GM12874 (cell line): ENCODE data around the gene CES1.

Experiments
- CTCF ChIP-seq: IDR thresholded peaks from 2 replicates; pipeline ENCODE4 v1.5.1; 2011; ENCODE audit warnings: low read depth, mild to moderate bottlenecking, control low read depth, low read length, moderate library complexity; ENCODE audit not compliant: insufficient read depth

The CES1 gene

DNA sequence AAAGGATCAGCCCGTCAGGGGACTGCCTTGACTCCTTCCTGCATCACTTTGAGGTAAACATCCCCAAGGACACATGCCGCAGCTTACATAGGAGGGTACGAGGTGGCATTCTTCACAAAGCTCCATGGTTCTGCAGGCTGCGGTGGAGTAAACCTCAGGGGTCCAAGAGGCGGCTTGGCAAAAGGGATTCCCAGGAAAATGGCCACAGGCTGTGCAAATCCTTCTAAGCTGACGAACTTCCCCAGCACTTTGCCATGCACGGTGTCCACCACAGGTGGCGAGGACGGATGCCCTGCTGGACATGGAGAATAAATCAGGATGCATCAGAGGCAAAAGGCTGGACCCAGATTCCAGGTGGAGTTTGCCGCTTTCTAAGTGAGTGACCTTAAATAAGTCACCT is 4.2 kb downstream of the CES1 start:
- TF ChIP-seq CTCF: no peak

- no peak for TF ChIP-seq CTCF
Observed at GRCh38 chr16:55825115-55825728, 7.7 kb downstream of the CES1 start.

DNA sequence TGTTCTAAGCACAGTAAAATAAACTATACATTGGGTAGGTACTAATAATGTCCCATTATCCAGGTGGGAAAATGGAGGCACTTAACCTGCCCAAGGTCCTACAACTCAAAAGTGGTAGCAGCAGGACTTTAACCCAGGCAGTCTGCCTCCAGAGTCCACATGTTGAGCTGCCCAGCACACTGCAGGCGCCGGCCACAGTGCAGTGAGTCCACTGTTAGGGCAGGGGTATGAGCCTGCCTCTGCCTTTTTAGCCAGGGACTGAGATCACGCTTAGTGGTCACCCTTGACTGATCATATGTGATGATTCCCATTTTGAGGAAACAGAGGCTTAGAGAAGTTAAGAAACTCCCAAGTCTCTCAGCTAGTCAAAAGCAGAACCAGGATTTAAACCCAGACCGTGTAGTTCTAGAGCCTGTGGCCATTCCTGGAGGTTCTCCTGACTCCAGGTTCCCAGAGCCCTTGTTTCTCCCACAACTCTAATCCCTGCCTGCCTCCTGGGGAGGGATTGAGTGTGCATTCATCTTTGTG is 8.4 kb downstream of the CES1 start:
- no peak for TF ChIP-seq CTCF

- no peak for TF ChIP-seq CTCF
Observed at GRCh38 chr16:55822280-55822810, 10.6 kb downstream of the CES1 start.

DNA sequence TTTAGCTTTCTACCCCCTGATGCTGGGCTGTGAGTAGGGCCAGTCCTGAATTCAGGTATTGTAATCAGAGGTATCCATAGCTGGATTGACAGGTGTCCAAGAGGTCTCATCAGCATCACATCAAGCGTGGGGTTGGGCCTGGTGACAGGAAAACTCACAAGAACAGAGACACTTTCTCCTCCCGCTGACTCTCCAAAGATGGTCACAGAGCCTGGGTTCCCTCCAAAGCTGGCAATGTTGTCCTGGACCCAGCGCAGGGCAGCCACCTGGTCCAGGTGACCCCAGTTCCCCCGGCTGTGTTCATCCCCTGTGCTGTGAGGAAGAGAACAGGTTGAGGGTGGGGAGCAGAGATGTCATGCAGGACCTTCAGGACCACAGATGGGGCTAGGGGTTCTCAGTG is 11.7 kb downstream of the CES1 start:
- no peak for TF ChIP-seq CTCF

- TF ChIP-seq CTCF: no peak
Observed at GRCh38 chr16:55820615-55821014, 12.3 kb downstream of the CES1 start.

DNA sequence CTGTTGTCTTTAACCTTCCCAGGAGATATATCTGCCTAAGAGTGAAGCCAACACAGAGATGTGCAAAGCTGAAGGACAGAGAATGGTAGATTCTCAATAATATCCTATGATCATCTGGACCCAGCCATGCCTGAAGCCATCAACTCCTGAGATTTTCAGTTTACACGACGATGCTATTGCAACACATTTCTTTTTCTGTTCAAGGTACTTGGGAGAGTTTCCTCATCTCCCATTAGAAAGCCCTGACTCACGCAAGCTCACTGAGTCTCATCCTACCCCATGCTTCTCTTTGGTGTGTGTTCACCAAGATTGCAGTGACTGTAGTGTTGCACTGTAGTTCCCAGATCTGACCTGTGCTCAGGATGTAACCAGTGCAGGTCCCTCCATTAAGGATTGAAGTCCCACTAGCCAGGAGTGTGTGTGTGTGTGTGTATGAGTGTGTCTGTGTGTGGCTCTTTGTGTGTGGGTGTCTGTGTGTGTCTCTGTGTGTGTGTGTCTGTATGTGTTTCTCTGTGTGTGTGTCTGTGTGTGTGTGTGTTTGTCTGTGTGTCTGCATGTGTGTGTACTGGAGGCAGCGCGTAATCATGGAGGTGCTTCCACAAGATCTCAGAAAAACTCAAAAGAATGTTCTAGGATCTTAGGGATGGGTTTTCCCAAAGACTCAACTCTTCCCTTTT is 15.5 kb downstream of the CES1 start:
- TF ChIP-seq CTCF: no peak
